Measurements from ENCODE around the gene SORL1-AS1.
A peak's percentile ranks its signal among the peaks of the same experiment; 100 is the strongest.

Gene SORL1-AS1

DNA sequence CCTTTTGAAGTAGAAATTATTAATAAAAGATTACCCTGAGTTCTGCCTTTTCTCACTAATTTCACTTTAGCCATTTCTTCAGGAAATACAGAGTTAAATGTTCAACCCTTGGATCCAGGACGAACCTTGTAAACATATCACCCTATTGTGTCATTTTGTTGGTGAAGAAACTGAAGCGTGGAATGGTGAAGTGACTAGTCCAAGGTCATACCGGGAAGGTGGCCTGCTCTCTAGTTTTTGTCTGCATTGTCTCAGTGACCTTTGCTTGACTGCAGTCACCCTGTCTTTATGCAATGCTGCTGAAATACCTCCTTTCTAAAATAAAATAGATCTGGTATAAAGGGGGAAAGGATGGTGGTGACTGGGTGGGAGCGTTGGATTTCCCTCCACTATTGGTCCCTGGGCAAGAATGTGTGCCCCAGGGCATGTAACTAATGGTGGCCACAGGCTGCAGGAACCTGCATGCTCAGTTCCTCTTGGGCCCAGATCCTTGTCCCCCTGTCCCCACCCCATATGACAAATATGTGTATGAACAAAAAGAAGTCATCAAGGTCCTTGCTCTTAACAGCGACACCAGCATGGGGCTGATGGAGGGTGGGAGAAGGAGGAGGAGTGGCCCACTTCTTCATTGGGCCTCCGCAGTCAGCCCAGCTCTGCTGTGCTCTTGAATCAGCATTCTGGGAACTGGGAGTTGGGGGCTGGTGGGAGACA lies 977 bp upstream of the SORL1-AS1 start:
- peak overlapping the region; percentile 82 for H3K4me3 ChIP-seq (ENCODE audit: low read depth, low read length)

DNA sequence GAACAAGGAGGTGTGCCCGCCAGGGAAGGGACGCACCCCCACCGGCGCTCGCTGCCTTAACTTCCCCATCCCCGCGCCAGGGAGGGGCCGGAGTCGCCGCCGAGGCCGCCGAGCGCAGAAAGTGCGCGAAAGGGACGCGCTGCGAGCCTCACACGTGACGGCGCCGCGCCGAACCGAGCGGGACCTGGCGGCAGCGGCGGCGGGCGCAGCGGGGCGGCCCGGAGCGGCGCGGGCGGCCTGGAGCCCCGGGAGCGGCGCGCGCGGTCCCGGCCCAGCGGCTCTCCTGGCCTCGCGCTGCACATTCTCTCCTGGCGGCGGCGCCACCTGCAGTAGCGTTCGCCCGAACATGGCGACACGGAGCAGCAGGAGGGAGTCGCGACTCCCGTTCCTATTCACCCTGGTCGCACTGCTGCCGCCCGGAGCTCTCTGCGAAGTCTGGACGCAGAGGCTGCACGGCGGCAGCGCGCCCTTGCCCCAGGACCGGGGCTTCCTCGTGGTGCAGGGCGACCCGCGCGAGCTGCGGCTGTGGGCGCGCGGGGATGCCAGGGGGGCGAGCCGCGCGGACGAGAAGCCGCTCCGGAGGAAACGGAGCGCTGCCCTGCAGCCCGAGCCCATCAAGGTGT lies 670 bp downstream of the SORL1-AS1 start, which contains the start of gene SORL1:
Gene SORL1, plus strand, starts transcription at position 329 of the 623 bp plus-strand sequence. Its CDS starts 18 bp downstream, at position 347.
- H3K4me3 ChIP-seq (ENCODE audit: low read depth, low read length) = peak within 1 kb of the TSS; percentile 82

DNA sequence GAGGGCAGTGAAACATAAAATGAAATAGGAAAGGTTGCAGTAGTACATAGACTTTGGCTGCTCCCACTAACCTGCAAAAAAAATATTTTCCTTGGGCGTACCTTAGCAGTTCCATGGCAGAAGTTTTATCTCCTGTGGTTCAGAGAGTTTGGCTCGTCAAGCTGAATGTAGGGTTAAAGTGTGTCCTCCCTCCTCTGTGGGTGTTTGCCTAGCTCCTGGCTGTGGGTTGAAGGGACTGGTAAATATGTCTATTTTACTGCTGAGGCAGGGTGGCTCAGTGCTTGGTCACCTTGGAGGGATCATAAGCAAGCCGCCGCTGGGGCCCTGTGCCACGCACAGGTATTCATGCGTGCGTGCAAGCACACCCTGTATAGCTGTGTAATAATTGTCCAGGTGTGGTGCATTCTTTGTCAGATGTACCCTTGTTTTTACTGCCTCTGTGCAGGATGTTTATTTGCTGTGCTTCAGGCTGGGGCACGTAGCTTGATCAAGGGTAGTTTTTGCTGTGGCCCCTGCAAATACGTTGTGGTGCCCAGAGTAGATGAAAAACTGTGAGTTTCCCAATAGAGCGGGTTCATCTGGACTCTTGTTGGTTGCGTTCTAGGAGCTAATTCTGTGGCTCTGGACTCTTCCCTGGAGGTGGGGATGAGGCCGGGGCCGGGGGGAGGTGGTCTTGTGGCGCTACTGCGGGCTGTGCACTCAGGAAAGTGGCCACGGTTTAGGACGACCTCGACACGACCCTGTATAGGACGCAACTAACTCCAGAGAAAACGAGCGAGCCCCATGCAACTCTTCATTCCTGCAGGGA lies 1.4 kb downstream of the SORL1-AS1 start:
- peak overlapping the region; percentile 82 for H3K4me3 ChIP-seq (ENCODE audit: low read depth, low read length)

DNA sequence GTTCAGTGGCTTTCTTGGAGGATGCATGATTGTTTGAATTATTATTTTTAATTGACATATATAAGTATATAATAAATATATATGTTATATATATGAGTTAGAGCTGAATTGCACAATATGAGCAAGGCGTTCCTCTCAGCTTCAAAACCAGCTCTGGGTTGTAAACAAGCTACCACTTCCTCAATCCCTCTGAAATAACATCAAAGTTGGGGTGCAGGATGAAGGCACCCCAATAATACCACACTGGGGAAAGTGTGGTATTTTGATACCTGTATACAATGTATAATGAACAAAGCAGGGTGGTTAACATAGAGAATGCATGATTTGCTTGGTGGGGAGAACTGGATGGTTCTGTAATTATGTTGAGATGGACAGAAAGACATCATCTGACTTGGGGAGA lies 2.4 kb downstream of the SORL1-AS1 start:
- no peak overlapping the region for H3K4me3 ChIP-seq (ENCODE audit: low read depth, low read length)

DNA sequence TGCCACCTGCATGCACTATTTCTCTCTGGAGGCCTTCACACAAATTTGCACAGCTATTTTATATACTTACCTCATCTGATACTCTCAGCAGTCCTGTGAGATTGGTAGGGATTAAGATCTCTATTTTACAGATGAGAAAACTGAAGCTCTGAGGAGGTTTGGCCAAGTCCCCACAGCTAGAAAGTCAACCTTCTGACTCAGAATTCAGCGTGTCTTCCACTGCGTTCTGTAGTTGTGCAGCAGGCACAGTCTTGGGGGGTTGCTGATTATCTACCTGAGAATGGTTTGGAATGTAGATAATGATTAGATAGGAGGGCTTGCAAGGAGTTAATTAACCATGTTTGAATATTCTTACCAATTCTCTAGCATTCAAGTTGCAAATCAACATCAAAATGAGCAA lies 3.1 kb downstream of the SORL1-AS1 start:
- H3K4me3 ChIP-seq (ENCODE audit: low read depth, low read length) = no peak overlapping the region

DNA sequence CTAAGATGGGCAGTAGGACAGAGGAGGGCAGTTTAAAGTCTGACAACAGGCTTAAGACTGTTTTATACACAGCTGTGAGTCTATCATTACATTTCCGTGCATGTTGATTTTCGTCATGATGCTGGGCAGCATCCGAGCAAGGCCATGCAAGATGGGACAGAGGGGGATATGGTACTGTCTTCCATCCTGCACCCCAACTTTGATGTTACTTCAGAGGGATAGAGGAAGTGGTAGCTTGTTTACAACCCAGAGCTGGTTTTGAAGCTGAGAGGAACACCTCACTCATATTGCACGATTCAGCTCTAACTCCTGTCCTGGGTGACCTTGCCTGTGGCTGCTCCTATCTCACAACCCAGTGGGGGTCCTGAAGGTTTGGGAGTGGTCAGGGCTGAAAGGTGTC lies 3.6 kb downstream of the SORL1-AS1 start:
- no peak overlapping the region for H3K4me3 ChIP-seq (ENCODE audit: low read depth, low read length)

DNA sequence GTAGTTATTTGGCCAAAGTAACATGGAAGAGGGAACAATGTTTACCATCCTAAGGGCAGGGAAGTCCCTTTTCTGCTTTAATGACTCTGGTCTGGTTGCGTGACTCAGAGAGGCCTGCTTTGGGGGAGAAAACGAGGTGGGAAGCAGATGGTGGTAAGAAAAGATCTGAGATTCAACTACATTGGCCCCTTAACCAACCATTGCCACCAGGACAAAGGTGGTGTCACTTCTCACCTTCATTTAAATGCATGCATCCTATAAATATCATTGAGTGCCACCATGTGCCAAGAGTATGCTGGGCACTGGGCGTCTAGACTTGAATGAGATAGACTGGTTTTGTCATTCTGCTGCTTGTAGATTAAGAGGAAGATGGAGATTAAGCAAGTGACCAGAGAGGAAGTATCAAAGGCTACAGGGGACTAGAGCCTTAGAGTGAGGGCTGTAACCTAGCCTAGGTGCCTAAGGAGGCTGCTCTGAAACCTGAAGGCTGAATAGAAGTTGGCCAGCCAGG lies 4.3 kb downstream of the SORL1-AS1 start:
- no peak overlapping the region for H3K4me3 ChIP-seq (ENCODE audit: low read depth, low read length)

DNA sequence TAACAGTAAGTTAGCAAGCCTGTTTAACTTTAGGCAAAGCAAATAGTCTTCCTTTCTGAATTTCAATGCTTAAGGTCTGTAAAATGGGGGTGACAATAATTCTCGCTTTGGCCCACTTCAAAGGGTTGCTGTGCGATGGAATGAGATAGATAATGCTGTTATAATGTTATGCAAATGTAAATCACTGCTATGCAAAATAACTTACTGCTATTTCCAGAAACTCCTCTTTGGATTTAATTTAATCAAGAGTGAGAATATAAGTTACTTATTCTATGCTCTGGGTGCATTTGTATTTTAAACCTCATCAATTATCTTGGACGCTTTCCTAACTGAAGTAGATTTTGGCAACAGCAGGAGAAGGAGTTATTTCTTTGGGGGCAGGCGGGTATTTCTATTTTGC lies 4.8 kb downstream of the SORL1-AS1 start:
- no peak overlapping the region for H3K4me3 ChIP-seq (ENCODE audit: low read depth, low read length)

DNA sequence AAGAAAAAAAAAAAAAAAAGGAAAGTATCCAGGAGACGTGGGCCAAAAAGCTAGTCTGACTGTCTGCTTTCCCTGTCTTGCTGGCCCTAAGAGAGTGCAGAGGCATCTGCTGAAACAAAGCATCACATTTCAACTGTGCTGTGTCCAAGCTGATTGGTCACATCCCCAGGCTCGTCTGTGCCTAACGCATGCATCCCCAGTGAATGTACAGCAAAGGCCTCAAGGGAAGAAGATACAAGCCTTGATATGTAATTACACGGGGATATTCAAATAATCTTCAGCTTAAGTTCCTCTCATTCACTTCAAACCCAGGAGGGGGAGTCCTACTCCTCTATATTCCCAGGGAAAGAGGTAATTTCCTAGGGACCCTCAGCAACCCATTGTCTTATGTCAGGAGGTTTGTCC lies 6.0 kb downstream of the SORL1-AS1 start:
- H3K4me3 ChIP-seq (ENCODE audit: low read depth, low read length) = no peak overlapping the region

DNA sequence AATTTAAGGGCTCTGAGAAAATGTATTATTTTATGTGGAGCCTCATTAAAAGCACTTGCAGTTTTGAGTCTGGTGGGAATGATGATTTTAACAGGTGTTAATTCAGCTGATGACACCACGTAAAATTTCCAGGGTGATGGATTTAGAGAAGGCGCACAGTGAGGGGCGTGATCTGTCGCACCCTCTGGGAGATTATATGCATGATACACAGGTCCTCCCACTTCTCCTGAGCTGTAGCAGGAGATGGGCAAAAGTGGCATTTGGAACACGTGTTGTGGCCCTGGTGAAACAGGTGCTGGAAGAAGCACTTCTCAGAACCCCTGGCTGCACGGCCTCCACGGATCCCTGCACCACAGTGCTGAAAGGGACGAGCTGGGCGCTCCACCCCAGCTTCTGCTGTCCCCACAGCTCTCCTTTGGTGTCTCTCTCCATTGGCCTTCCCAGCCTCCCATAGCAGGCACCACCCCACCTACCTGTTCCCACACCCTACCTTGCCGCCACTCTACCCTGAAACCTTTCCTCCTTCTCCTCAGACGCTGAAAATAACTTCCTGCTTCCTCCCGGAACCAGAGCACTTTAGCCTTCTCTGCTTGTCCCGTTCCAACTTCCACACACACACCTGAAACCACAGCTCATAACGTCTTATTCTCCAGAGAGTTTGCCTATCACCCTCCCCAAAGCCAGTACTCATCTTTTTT lies 7.5 kb downstream of the SORL1-AS1 start:
- H3K4me3 ChIP-seq (ENCODE audit: low read depth, low read length) = no peak overlapping the region

DNA sequence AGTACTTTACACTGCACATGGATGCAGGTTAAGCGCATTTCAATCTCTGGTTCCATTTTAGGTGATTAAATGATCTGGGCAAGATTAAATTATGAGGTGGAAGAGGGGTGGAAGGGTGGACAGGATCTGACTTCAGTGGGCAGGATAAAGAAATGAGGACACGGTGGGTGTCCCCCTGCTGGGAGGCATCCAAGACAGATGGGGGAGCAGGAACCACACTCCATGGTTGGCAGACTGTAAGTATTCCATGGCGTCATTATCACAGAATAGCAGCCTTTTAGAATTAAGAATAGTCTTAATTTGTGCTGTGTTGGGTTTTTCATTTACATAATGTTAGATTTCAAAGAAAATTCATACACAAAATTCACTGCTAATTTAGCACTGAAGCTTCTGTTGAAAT lies 8.2 kb downstream of the SORL1-AS1 start:
- H3K4me3 ChIP-seq (ENCODE audit: low read depth, low read length) = no peak overlapping the region

DNA sequence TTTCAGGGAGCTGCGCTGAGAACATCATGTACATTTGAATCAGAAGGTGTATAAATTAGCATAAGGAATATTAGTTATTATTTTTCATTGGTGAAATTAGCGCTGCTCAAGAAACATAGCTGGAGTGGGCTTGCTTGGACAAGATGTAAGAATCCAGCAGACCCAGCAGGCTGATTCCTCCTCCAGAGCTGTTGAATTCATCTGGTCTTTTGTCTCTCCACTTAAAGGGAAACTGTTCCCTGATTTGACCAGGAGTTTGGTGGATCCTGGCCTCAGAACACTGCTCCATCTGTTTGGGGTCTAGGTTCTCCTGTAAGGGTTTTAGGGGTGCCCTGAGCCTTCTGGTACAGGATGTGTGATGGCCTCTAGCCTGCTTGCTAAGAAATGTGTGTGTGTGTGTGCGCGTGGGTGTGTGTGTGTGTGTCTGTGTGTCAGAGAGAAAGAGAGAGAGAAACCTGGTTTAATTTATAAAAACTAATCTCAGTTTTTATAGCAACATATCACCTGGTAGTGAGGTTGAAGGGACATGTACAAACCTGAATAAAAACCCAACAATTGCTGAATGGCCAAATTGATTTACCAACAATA lies 9.0 kb downstream of the SORL1-AS1 start:
- no peak overlapping the region for H3K4me3 ChIP-seq (ENCODE audit: low read depth, low read length)

DNA sequence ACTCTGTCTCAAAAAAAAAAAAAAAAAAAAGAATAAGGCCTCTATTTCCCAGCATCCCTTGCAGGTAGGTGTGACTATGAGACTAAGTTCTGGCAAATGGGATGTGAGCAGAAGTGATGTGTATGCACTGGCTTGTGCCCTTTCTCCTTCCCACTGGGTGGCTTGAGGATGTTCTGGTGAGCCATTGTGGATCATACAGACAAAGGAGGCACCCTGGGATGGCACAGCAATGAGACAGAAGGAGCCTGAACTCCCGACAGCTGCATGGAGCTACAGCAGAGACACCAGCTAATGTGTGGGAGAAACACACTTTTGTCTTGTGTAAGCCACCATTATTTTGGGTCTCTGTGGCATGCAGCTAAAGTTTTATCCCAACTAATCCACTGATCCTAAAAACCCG lies 11.2 kb downstream of the SORL1-AS1 start:
- no peak overlapping the region for H3K4me3 ChIP-seq (ENCODE audit: low read depth, low read length)

DNA sequence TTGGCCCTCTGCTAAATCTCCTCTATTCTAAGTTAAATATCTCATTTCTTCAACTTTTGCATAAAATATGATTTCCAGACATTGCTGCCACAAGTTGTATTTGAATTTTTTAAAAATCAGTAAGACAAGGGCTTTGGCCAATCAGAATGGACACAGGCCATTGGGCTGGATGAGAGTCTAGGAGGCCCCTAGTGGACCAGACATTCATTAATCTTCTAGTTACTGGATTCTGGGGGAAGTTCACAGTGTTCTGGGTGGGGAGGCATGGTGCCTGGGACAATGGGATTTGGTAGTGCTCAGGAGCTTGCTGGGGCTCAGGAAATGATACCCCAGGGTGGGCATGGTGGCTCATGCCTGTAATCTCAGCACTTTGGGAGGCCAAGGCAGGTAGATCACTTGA lies 13.0 kb downstream of the SORL1-AS1 start:
- no peak overlapping the region for H3K4me3 ChIP-seq (ENCODE audit: low read depth, low read length)

DNA sequence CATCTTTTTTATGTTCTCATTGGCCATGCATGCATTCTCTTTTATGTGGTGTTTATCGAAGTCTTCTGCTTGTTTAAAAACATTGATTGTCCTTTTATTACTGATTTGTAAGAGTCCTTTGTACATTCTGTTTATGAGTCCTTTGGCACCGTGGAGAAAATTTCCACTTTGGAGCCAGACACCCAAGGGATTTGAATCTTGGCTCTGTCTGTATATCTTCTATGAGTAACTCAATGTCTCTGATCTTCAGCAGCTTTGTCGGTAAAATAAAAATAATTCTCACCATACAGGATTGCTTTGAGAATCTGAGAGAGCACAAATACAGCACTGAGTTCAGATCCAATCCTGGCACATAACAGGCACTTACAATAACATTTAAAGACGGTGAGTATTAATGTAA lies 13.4 kb downstream of the SORL1-AS1 start:
- H3K4me3 ChIP-seq (ENCODE audit: low read depth, low read length) = no peak overlapping the region

DNA sequence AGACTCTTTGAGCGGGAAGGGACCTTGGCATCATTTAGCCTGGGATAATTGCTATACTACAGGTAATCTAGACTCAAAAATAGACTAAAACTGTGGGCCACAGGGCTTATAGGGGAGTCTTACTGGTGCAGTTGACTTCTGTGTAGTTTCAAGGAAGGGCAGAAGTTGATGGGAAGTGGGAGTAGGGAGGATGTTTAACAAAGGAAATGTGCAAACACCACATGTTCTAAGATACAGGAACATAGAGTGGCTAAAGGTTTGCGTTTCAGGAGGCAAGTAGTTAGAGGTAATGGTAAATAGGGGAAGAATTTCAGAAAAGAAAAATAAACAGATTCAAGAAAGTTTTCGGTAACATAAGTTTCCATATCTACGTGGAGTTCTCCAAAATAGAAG lies 15.1 kb downstream of the SORL1-AS1 start:
- H3K4me3 ChIP-seq (ENCODE audit: low read depth, low read length) = no peak overlapping the region

DNA sequence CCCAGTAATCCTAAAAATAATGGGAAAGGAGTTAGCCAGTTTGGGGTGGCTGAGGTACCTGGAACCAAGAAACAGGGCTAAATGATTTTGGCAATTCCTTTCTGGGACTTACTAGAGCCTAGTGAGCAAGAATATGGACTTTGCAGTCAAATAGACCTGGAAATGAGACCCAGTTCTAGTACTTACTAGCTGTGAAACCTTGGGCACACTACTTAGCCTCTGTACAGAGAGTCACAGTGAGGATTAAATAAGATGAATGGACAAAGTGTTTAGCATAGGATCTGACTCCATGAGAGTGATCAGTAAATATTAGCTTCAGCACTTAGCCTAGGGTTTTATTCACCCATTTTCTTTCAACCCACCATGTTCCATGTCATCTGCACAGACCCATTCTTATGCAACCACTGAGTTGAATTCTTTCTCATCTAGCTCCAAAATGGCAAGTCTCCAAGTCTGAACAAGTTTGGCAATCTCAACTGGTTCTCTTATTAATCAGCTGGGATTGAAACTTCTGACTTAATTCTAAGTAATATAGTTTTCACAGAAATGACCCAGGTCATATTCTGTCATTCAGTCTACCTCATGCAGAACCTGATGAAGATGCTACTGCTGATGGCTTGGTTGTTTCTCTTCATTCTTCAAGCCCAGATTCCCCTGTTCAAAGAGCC lies 15.6 kb downstream of the SORL1-AS1 start:
- no peak overlapping the region for H3K4me3 ChIP-seq (ENCODE audit: low read depth, low read length)

DNA sequence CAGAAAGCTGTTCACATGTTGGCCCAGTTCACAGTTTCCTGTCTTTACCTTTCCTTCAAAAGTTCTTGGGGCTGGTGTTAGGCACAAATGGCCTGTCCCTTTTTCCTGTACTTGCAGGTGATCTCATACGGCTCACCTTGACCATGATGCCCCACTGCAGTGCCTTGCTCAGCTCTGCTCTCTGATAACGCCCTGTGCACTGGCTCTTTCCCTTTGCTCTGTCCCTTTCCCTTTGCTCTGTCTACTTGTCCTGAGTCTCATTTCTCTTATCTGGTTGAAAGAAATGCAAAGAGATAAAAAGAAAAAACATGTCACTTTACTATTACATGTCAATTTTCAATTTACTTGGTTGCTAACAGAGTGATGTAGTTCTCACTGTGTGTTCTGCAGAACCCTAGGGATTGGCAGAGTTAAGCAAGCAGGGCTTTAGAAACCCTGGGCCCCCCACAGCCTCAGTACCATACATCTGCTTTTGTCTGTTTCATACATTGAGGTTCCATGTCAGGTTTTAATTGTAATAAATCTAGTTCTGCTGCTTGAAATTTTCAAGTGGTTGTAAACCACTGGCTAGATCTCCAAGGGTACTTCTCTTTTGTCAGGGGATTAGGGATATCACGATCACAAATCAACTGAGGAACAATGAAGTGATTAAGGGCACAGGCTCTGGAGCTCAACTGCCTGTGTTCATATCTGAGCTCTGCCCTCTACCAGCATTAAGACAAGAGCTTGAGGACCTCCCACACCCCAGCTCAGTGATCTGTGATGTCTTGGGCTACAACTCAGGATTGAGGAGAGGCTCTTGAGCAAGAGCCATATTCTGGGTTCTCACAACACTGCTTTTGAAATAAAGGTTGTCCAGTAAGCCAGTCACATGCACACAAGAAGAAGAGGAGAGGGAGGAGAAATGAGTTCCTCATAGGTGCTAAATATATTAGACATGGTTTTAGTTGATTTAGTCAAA lies 16.9 kb downstream of the SORL1-AS1 start:
- no peak overlapping the region for H3K4me3 ChIP-seq (ENCODE audit: low read depth, low read length)

DNA sequence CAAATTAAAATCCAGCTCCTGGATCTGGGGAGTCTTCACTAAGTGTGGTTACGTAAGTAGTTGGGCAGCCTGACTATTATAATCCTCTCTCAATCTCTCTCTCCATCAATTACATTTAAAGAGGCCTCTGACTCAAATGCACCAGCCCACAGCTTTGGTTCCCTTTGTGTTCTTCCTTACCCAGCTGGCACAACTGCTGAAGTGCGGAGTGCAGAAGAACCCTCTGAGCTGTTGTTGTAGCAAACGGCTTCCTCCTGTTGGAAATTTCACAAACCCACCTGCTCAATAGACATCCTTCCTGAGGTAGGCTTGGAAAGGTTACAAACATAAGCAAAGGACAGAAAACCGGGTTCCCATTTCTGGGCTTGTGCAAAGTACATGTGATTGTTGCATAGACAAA lies 17.6 kb downstream of the SORL1-AS1 start:
- H3K4me3 ChIP-seq (ENCODE audit: low read depth, low read length) = no peak overlapping the region
